Fibroblast of the aortic adventitia (primary cell): Measurements from ENCODE around the gene IL19. TPM values are rescaled to one million over a fixed set of nuclear protein-coding genes. Genes with fewer than 3 reads are reported as not detected.

Source experiments
- DNase-seq: peaks from one replicate; pipeline ENCODE4 v3.0.0-alpha.2; 2010; ENCODE audit warnings: low read depth
- H3K4me3 ChIP-seq: 2 replicates; pipeline ENCODE4 v1.5.1; 2011; ENCODE audit warnings: low read depth, mild to moderate bottlenecking, control low read depth, low read length, moderate library complexity
- small RNA-seq: library from RNA; depleted of rRNA; stranded (forward); fragments of <200 nt; gene quantifications from one replicate; pipeline ENCODE3, GENCODE V24; 2012
- total RNA-seq: library from RNA; depleted of rRNA; stranded (reverse); fragments of >200 nt; gene quantifications from 2 replicates; pipeline ENCODE4 v1.2.3, GENCODE V29; 2012; ENCODE audit warnings: low replicate concordance
- TF ChIP-seq, protein P1 (sequence below): IDR thresholded peaks from 2 replicates; pipeline ENCODE4 v1.5.1; 2011; ENCODE audit warnings: mild to moderate bottlenecking, low read length, control low read depth, inconsistent platforms; ENCODE audit not compliant: insufficient read depth

IL19 gene
- total RNA-seq, 1 donor = not detected

DNA sequence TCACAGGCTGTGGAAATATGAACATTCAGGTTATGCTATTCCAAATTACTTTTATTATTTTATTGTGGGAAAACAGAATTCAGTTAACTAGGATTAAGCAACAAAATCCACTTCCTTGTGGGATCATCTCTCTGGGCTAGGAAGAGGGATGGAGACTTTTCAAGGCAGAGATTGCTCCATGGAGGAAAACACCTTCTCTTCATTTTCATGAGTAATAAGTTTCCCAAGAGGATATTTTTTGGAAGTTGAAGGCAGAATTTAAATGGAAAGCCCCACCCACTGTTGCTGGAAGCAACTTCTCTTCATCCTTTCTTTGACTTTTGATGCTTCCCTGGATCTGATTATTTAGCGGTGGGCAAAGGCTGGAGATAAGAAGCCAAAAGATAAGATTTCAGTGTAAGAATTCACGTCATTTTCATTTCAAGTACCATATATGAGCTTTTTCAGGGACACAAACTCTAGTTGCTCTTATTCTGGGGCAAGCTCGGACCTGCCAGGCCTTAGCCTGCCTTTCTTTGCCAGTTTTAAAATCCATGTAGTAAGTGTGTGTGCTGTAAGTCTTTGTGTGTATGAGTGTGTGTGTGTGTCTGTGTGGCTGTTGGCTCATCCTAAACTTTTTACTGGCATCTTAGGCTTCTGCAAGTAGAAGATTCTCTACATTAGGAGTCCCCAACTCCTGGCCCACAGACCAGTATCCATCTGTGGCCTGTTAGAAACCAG is 114.9 kb downstream of the IL19 start:
- DNase-seq = peak; percentile 85

DNA sequence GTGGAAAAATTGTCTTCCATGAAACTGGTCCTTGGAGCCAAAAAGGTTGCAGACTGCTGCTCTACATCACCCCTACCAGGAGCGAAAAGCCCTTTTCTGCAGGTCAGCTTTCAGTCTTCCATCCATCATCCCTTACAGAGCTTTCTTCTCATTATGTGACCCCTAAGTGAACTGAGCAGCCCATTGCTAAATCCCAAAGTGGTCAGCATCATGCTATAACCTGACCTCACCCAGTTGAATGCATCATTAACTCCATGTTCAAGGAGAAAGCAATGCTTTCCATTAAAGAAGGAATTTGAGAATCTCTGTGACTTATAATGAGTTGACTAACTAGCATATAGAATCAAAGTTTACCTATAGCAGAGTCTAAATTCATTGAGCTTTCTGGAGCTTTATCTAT is 116.3 kb downstream of the IL19 start:
- DNase-seq = no peak
- TF ChIP-seq, protein P1, sequence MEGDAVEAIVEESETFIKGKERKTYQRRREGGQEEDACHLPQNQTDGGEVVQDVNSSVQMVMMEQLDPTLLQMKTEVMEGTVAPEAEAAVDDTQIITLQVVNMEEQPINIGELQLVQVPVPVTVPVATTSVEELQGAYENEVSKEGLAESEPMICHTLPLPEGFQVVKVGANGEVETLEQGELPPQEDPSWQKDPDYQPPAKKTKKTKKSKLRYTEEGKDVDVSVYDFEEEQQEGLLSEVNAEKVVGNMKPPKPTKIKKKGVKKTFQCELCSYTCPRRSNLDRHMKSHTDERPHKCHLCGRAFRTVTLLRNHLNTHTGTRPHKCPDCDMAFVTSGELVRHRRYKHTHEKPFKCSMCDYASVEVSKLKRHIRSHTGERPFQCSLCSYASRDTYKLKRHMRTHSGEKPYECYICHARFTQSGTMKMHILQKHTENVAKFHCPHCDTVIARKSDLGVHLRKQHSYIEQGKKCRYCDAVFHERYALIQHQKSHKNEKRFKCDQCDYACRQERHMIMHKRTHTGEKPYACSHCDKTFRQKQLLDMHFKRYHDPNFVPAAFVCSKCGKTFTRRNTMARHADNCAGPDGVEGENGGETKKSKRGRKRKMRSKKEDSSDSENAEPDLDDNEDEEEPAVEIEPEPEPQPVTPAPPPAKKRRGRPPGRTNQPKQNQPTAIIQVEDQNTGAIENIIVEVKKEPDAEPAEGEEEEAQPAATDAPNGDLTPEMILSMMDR = no peak
- no peak overlapping the region for H3K4me3 ChIP-seq

More for the DNA sequence above, 114.9 kb downstream of the IL19 start:
- no peak overlapping the region for H3K4me3 ChIP-seq
- TF ChIP-seq, protein P1 = no peak

DNA sequence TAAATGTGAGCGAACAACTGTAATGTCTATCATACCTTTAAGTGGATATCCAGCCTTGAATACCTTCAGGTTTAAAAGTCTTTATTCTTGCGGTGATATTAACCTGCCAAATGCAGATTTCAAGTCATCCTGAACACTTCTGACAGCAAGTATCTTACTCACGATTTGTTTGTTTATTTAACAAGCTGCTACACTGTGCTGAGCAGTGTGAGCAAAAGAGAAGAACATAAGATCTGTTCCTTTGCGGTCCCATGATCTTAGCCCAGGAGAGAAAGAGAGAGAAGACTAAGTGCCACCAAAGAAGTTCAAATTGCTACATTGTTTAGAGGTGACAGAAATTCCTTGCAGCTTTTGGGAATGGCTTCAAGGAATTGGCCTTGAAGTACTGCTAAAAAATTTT is 117.1 kb downstream of the IL19 start:
- H3K4me3 ChIP-seq = no peak overlapping the region
- DNase-seq = no peak
- TF ChIP-seq, protein P1 = no peak

DNA sequence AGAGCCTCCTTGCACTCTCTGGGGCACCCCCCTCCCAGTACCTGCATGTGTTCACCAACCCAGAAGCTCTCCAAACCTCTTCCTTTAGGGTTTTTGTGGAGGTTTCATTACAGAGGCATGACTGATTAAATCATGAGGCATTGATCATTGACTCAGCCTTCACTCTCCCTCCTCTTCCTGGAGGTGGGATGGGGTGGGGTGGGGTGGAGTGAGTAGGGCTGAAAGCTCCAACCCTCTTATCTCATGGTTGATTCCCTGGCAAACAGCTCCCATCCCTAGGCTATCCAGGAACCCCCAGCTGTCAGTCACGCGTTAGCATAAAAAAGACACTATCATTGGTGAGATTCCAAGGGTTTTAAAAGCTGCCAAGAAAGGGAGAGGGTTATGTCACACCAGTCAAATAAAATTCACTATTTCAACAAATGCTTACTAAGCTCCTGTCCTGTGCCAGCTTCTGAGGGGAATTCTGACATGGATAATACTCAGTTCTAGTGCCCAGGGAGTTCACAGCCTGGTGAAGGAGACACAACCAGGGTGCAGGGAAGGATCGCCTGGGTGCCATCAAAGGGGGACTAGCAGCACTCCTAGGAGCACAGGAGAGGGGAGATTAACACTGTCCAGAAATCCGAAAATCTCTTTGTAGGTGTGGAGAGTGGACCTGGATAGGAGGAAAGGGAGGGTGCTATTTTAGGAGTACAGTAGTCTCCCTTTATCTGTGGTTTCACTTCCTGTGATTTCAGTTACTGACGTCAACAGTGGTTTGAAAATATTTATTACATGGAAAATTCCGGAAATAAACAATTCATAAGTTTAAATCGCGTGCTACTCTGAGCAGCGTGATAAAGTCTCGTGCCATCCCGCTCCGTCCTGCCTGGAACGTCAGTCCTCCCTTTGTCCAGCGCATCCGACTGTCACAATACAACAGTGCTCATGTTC is 119.8 kb downstream of the IL19 start:
- TF ChIP-seq, protein P1 = no peak
- DNase-seq = peak; percentile 71
- H3K4me3 ChIP-seq = no peak overlapping the region

DNA sequence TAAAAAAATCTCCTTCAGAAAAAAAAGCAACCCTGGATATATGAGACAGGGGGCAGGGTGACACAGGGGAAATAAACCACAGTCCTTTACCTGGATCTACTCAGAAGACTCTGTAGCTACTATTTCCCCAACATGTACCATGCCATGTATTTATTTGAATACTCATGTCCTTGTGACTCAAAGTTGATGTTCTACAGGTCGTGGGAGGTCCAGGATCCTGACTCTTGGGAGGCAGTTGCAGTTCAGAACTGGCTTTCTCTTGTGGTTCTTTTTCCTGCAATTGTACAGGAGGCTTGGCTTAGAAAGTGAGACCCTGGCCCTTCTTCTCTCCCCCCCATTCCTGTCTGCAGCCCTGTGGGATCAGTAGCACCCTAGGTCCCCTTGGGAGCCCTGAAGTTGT is 120.8 kb downstream of the IL19 start:
- TF ChIP-seq, protein P1 = no peak
- no peak overlapping the region for H3K4me3 ChIP-seq
- no peak for DNase-seq

Small RNAs within 50 kb of the gene (small RNA-seq; reads per million reads assigned to genes)
- not detected for gene RF00019

Other genes starting within 250 kb of the IL19 start
- 33.5 and 42.5 TPM in 2 replicates for gene EIF2D, start 158.3 kb upstream of the IL19 start, total RNA-seq
- 19.7 and 27.7 TPM in 2 replicates for gene DYRK3, start 135.2 kb upstream of the IL19 start, total RNA-seq
- gene MAPKAPK2, start 85.9 kb upstream of the IL19 start, total RNA-seq = 18.5 and 31.0 TPM in 2 replicates
- gene IL10, start 1.7 kb downstream of the IL19 start, total RNA-seq = not detected in 2 replicates
- not detected in 2 replicates for gene IL20, start 94.8 kb downstream of the IL19 start, total RNA-seq
- gene IL24, start 126.7 kb downstream of the IL19 start, total RNA-seq = not detected in 2 replicates
- gene FCMR, start 151.2 kb downstream of the IL19 start, total RNA-seq = not detected in 2 replicates
- not detected in 2 replicates for gene PIGR, start 175.7 kb downstream of the IL19 start, total RNA-seq
- gene FCAMR, start 199.7 kb downstream of the IL19 start, total RNA-seq = not detected in 2 replicates